ENCODE data around the gene PRKCH. TPM values are rescaled to one million over a fixed set of nuclear protein-coding genes. Genes with fewer than 3 reads are reported as not detected.

The PRKCH gene
- total RNA-seq, 1 experiment from 2014 or later, result 12.4 TPM

GRCh38 chr14:61333087-61333486 is 11.7 kb downstream of the PRKCH start:
- CTCF ChIA-PET, result interaction anchor here (0.7 to 1.5 kb wide), 3 partner anchors 8 to 13 kb away, joined by 3 read pairs; partner anchors contain the start of gene PRKCH
- peaks cover 6% of the 10 kb centered on the region for H3K36me3 Mint-ChIP-seq (ENCODE audit: insufficient read depth, unreplicated experiment)
- POLR2A ChIA-PET, result interaction anchor here (2.5 kb wide), 1 partner anchor 11 kb away, joined by 11 read pairs; the partner anchor contains the start of gene PRKCH

GRCh38 chr14:61334197-61334701 is 12.9 kb downstream of the PRKCH start:
- H3K4me3 Mint-ChIP-seq (ENCODE audit: unreplicated experiment), result no peak overlapping the region
- intact Hi-C loops (cut with micrococcal nuclease), result no loop called here
- no peak for TF ChIP-seq CTCF (IDR thresholded peaks at IDR 0.05; ENCODE audit: unreplicated experiment)

More at GRCh38 chr14:61333087-61333486, 11.7 kb downstream of the PRKCH start:
- BruUV-seq (replicated peaks), result no TSS peak
- DNase-seq (ENCODE audit: unreplicated experiment), result no peak
- intact Hi-C loops (cut with micrococcal nuclease), result no loop called here
- Mint-ChIP-seq H3K27ac (ENCODE audit: low read depth, unreplicated experiment) (no peak overlapping the region), H3K4me3 (ENCODE audit: unreplicated experiment) (no peak overlapping the region), H3K9me3 (ENCODE audit: unreplicated experiment) (no peaks in the 10 kb centered on the region), H3K27me3 (ENCODE audit: insufficient read depth, unreplicated experiment) (no peaks in the 10 kb centered on the region), H3K4me1 (ENCODE audit: insufficient read depth, unreplicated experiment) (no peaks in the 10 kb centered on the region)
- TF ChIP-seq CTCF (IDR thresholded peaks at IDR 0.05; ENCODE audit: unreplicated experiment), result no peak

GRCh38 chr14:61335049-61335448 is 13.7 kb downstream of the PRKCH start:
- CTCF ChIA-PET, result no interaction called here

More at GRCh38 chr14:61334197-61334701, 12.9 kb downstream of the PRKCH start:
- BruUV-seq (replicated peaks), result no TSS peak
- Mint-ChIP-seq H3K9me3 (ENCODE audit: unreplicated experiment) (no peaks in the 10 kb centered on the region), H3K27ac (ENCODE audit: low read depth, unreplicated experiment) (no peak overlapping the region), H3K36me3 (ENCODE audit: insufficient read depth, unreplicated experiment) (peaks cover 6% of the 10 kb centered on the region), H3K4me1 (ENCODE audit: insufficient read depth, unreplicated experiment) (no peaks in the 10 kb centered on the region), H3K27me3 (ENCODE audit: insufficient read depth, unreplicated experiment) (no peaks in the 10 kb centered on the region)
- DNase-seq (ENCODE audit: unreplicated experiment), result no peak
- CTCF ChIA-PET, result no interaction called here
- POLR2A ChIA-PET, result no interaction called here

GRCh38 chr14:61335671-61336275 is 14.4 kb downstream of the PRKCH start:
- DNase-seq (ENCODE audit: unreplicated experiment), result no peak
- Mint-ChIP-seq H3K27me3 (ENCODE audit: insufficient read depth, unreplicated experiment) (no peaks in the 10 kb centered on the region), H3K27ac (ENCODE audit: low read depth, unreplicated experiment) (no peak overlapping the region), H3K4me1 (ENCODE audit: insufficient read depth, unreplicated experiment) (no peaks in the 10 kb centered on the region), H3K36me3 (ENCODE audit: insufficient read depth, unreplicated experiment) (peaks cover 6% of the 10 kb centered on the region), H3K9me3 (ENCODE audit: unreplicated experiment) (no peaks in the 10 kb centered on the region), H3K4me3 (ENCODE audit: unreplicated experiment) (no peak overlapping the region)
- ChIA-PET POLR2A (no interaction called here), CTCF (no interaction called here)
- intact Hi-C loops (cut with micrococcal nuclease), result no loop called here
- no TSS peak for BruUV-seq (replicated peaks)
- TF ChIP-seq CTCF (IDR thresholded peaks at IDR 0.05; ENCODE audit: unreplicated experiment), result no peak

More at GRCh38 chr14:61335049-61335448, 13.7 kb downstream of the PRKCH start:
- no peak overlapping the region for H3K27ac Mint-ChIP-seq (ENCODE audit: low read depth, unreplicated experiment)
- no peaks in the 10 kb centered on the region for H3K4me1 Mint-ChIP-seq (ENCODE audit: insufficient read depth, unreplicated experiment)
- no peaks in the 10 kb centered on the region for H3K9me3 Mint-ChIP-seq (ENCODE audit: unreplicated experiment)
- no TSS peak for BruUV-seq (replicated peaks)
- H3K36me3 Mint-ChIP-seq (ENCODE audit: insufficient read depth, unreplicated experiment), result peaks cover 6% of the 10 kb centered on the region
- intact Hi-C loops (cut with micrococcal nuclease), result no loop called here
- no peak overlapping the region for H3K4me3 Mint-ChIP-seq (ENCODE audit: unreplicated experiment)
- POLR2A ChIA-PET, result no interaction called here
- DNase-seq (ENCODE audit: unreplicated experiment), result no peak
- no peaks in the 10 kb centered on the region for H3K27me3 Mint-ChIP-seq (ENCODE audit: insufficient read depth, unreplicated experiment)
- TF ChIP-seq CTCF (IDR thresholded peaks at IDR 0.05; ENCODE audit: unreplicated experiment), result no peak

All from MCF 10A (cell line).